Measurements from ENCODE around the gene CACNA2D4. TPM values are rescaled to one million over a fixed set of nuclear protein-coding genes. Genes with fewer than 3 reads are reported as not detected.

The CACNA2D4 gene
- total RNA-seq, 3 donors from 2014 or later = 3.9 to 9.3 (median 4.8) TPM

DNA sequence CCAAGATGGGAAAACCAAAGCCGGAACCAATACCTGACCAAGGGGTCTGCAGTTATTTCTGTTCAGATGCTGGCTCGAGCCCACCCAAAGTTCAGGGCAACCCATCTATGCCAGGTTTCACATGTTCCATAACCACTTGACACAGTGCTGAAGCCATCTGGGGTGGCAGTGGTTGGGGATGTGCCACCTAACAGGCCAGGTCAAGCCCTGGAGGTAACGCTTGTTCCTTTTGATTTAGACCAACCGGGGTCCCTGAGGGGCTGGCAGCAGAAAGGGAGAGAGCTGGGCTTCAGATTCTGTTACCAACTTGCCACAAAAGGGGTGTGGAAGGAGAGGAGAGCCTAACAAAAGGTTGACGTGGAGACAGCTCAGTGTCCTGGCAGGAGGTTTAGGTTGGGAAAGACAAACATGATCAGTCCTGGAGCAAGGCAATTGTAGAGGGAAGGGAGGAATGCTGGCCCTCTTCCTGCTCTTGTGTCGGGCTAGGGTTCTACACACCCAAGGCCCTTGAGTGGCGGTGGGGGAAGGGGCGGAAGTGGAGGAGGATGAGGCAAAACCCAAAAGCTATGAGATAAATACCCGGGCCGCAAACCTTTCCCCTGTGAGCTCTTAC lies 31.9 kb downstream of the CACNA2D4 start:
- no peak overlapping the region for H3K4me3 ChIP-seq
- ATAC-seq (no peak), DNase-seq (no peak)
- TF ChIP-seq, protein P1, sequence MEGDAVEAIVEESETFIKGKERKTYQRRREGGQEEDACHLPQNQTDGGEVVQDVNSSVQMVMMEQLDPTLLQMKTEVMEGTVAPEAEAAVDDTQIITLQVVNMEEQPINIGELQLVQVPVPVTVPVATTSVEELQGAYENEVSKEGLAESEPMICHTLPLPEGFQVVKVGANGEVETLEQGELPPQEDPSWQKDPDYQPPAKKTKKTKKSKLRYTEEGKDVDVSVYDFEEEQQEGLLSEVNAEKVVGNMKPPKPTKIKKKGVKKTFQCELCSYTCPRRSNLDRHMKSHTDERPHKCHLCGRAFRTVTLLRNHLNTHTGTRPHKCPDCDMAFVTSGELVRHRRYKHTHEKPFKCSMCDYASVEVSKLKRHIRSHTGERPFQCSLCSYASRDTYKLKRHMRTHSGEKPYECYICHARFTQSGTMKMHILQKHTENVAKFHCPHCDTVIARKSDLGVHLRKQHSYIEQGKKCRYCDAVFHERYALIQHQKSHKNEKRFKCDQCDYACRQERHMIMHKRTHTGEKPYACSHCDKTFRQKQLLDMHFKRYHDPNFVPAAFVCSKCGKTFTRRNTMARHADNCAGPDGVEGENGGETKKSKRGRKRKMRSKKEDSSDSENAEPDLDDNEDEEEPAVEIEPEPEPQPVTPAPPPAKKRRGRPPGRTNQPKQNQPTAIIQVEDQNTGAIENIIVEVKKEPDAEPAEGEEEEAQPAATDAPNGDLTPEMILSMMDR (IDR thresholded peaks at IDR 0.05) = no peak
- H3K4me1 ChIP-seq (ENCODE audit: low read depth) = no peaks in the 10 kb centered on the region
- no peaks in the 10 kb centered on the region for H3K36me3 ChIP-seq (ENCODE audit: low read depth)
- intact Hi-C loops (cut with DNase I, micrococcal nuclease) = no loop called here
- no peaks in the 10 kb centered on the region for H3K9me3 ChIP-seq

DNA sequence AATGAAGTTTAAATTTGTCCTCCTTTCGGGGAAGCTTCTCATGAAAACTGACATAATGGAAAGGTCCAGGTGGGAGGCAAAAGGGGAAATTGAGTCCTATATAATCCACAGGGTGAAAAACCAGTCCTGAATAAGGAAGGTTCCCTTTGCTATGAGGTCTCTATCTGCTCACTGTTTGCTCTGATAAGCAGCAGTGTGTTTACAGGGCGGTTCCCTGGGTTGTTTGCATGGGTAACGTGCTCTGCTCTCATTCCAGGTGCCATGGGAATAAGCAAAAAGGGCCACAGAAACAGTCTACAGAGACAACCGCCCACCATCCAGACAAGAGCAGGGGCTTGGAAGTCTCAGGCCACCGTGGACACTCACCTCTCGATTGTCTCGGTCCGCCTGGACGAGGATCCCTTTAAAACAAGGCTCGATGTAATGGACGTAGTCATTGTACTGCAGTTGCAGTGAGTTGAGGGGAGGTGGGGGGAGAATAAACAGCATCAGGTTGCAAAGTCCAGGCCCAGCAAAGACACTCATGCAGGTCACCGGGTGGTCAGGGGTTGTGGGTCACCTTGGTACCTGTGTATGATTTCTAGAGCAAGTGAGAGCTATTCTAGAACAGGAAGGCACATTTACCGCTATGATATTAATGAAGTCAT lies 32.7 kb downstream of the CACNA2D4 start:
- ATAC-seq (peak; percentile 66), DNase-seq (peak in 1 of 3 donors; percentile 27)
- H3K36me3 ChIP-seq (ENCODE audit: low read depth) = no peaks in the 10 kb centered on the region
- no peaks in the 10 kb centered on the region for H3K9me3 ChIP-seq
- H3K4me1 ChIP-seq (ENCODE audit: low read depth) = no peaks in the 10 kb centered on the region
- TF ChIP-seq, protein P1 (IDR thresholded peaks at IDR 0.05) = no peak
- intact Hi-C loops (cut with DNase I, micrococcal nuclease) = no loop called here
- no peak overlapping the region for H3K4me3 ChIP-seq

DNA sequence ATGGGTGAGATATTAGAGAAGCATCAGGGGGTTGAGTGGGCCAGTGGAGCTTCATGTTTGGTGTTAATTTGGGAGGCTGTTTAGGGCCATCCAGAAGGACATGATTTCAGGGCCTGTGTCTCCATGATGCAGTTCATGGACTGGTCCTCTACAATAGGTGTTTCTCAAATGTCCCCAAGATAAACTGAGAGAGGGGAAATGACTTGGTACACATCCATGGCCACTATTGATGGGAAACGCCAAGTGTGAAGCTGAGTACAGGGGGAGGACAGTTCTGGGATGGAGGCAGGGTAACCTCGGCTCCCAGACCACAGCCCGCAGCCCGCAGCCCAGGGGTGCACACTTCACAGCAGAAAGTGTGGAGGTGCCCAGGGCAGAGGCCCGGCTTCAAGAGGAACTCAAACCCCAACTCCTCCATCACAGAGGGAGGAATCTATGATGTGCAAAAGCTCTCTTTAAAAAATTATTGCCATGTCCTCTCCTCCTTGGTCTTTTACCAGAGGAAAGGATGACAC lies 33.3 kb downstream of the CACNA2D4 start:
- no peak for ATAC-seq
- intact Hi-C loops (cut with DNase I, micrococcal nuclease) = no loop called here
- no peaks in the 10 kb centered on the region for H3K9me3 ChIP-seq
- H3K36me3 ChIP-seq (ENCODE audit: low read depth) = no peaks in the 10 kb centered on the region
- no peak overlapping the region for H3K4me3 ChIP-seq
- DNase-seq = no peak
- TF ChIP-seq, protein P1 (IDR thresholded peaks at IDR 0.05) = no peak
- no peaks in the 10 kb centered on the region for H3K4me1 ChIP-seq (ENCODE audit: low read depth)

DNA sequence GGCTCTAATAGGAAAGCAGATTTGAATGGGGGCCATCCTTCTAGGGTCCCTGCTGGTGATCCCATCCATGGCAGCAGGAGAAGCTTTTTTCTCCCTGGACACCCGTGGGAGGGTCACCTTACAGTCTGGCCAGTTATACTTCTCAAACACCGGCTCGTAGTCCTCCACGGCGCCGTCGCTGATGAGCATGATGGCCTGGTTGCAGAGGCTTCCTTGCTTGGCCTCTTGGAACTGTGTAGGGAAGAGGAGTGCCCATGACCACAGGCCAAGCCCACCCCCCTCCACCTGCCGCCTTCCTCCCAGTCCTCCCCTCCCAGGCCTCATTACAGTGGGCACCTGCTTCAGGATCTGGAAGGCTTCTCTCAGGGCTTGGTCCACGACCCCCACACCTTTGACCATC lies 33.8 kb downstream of the CACNA2D4 start:
- Histone ChIP-seq H3K9me3 (no peaks in the 10 kb centered on the region), H3K4me3 (no peak overlapping the region), H3K36me3 (ENCODE audit: low read depth) (no peaks in the 10 kb centered on the region), H3K4me1 (ENCODE audit: low read depth) (no peaks in the 10 kb centered on the region)
- intact Hi-C loops (cut with DNase I, micrococcal nuclease) = no loop called here
- ATAC-seq (no peak), DNase-seq (no peak)
- TF ChIP-seq, protein P1 (IDR thresholded peaks at IDR 0.05) = no peak

DNA sequence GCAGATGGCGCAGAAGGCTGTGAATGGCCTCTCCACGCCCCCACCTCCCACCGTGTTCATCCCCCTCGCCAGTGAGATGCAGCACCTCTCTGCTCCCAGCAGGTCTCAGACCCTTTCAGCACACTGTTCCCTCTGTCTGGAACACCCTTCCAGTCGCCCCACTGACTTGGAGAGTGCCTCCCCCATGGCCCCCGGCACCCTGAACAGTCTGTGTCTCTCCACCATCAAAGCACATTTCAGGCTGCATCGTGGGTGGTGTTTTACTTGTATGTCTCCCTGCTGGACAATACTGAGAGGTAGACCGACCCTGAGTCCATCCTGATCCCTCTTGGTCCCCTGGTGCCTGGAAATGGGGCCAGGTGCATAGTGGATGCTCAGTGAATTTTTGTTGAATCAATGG lies 34.9 kb downstream of the CACNA2D4 start:
- TF ChIP-seq, protein P1 (IDR thresholded peaks at IDR 0.05) = no peak
- intact Hi-C loops (cut with DNase I, micrococcal nuclease) = no loop called here

More for the DNA sequence above, 34.9 kb downstream of the CACNA2D4 start:
- ATAC-seq (no peak), DNase-seq (no peak)
- H3K9me3 ChIP-seq = no peaks in the 10 kb centered on the region
- no peaks in the 10 kb centered on the region for H3K36me3 ChIP-seq (ENCODE audit: low read depth)
- no peaks in the 10 kb centered on the region for H3K4me1 ChIP-seq (ENCODE audit: low read depth)
- no peak overlapping the region for H3K4me3 ChIP-seq
